ENCODE data around the gene HAUS7.

Gene HAUS7

DNA sequence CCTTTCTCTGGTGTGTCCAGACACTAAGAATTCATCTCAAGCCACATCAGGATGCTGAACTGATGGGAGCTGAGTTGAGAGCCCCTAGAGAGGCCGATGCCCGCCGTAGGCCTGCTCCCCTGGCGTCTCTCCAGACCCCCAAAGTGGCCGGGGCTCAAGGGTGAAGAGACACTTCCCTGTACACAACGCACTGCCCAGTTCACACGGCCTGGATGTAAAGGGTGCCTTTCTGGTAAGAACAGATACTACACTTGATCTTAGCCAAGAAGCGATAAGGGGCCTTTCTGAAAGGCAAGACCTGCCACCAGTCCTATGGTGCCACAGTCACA is 19.5 kb downstream of the HAUS7 start:
- DNase-seq = no peak

- no peak for DNase-seq
Measured at GRCh38 chrX:153450114-153450948, 20.0 kb downstream of the HAUS7 start.

DNA sequence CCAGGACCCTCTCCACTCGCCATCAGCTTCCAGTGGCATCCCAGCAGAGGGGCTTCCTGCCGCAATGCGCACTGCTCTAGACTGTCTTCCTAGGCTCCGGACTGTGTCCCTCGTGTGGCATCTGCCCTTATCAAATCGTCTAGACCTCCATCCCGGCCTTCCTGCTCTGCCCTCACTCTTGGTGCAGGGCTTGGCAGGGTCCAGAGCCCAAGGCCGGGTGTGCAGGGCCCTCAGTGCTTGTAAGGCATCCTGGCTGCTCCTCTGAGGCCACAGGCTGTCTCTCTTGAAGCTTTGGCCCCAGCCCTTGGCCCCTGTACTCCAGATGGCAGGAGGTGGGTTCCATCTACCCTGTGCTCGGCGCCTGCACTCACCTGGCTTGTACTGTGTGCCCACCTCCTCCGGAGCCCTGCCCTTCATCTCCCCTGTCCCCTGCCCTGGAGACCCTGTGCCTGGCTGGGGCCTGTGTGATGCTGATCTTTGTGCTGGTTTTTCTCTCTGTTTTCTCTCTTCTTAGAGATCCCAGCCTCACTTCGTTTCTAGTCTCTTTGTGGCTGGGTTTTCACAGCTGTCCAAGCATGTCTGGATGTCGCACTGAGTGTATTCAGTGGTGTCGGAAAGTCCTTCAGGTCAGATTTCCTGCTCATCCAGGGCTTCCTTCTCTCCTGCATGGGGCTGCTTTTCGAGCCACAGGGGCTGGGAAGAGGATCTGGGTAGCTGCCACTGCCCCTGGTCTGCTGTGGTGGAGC is 20.8 kb downstream of the HAUS7 start:
- DNase-seq = no peak

- DNase-seq = no peak
Measured at GRCh38 chrX:153448556-153449367, 21.6 kb downstream of the HAUS7 start.

DNA sequence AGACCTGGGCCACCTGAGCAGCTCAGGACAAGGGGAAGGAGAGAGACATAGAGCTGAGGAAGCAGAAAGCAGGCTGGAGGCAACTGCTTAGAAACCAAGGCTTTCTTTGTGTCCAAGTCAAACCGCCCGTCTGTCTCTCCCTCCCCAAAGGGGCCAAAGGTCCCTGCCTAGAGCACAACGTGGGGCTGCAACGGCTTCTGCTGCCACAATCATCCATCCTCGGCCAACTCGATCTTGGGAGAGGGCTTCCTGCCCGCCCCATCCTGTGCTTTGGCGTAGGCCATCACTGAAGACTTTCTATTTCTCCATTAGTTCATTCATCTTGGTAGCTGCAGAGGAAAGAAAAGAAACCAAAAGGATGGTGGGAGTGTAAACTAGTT is 22.8 kb downstream of the HAUS7 start:
- DNase-seq = no peak

DNA sequence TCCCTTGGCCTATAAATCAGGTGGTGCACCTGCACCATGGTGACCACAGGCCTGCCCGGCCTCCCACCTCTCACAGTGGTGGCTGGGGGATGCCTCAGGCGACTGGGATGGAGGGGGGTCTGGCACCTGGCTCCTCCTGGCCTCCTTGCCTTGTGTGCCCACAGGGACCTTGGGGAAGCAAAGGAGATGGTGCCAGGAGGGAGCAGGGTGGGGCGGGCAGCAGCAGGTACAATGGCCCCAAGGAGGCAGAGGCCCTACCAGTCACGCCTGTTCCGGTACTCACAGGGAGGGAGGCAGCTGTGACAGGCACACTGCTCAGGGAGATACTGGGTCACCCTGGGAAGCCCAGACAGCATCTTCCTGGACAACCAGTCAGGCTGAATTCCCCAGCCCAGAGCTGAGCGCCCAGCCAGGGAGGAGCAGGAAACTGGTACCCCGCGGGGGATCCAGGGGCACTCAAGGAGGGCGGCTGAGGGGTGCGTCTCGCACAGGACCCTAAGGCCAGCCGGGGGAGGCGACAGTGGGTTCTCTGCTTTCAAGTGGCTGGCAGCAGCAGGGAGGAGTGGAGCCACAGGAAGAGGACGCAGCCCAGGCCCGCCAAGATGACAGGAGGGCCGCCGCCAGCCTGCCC is 23.3 kb downstream of the HAUS7 start:
- DNase-seq = no peak

- no peak for DNase-seq
Measured at GRCh38 chrX:153446636-153446936, 23.8 kb downstream of the HAUS7 start.

GRCh38 chrX:153445856-153446635 is 24.3 kb downstream of the HAUS7 start, which contains the start of gene TREX2:
TREX2 (minus strand) TSS chrX:153446056; CDS start chrX:153445430, 626 bp downstream.
- DNase-seq = no peak

GRCh38 chrX:153445106-153445855 is 25.1 kb downstream of the HAUS7 start:
- no peak for DNase-seq

DNA sequence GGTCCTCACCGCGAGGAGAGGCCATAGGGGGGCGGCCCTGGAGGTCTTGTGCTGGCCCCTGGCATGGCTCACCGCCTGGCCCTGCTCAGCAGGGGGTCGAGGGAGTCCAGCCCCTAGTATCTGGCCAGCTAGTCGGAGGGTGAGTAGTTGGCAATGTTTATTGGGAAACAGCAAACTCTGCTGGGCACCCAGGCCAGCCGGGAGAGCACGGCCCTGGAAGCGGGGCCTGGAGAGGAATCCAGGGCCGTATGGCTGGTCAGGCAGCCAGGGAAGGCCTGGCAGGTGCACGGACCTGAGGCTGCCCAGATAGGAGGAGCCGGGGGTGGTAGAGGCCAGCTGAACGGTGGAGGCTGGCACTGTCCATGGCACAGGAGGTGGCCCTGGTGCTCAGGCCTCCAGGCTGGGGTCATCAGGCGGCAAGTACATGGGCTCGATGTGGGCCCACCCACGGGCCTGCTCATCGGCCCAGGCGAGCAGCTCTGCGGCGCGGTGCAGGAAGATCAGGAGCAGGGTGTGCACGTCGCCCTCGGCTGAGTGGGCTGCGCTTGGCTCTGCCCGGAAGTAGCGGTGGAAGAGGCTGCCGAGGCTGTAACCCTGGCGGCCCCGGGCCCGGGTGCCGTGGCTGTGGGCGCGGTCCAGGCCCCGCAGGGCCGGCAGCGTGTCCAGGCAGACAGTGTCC is 25.9 kb downstream of the HAUS7 start:
- no peak for DNase-seq

DNA sequence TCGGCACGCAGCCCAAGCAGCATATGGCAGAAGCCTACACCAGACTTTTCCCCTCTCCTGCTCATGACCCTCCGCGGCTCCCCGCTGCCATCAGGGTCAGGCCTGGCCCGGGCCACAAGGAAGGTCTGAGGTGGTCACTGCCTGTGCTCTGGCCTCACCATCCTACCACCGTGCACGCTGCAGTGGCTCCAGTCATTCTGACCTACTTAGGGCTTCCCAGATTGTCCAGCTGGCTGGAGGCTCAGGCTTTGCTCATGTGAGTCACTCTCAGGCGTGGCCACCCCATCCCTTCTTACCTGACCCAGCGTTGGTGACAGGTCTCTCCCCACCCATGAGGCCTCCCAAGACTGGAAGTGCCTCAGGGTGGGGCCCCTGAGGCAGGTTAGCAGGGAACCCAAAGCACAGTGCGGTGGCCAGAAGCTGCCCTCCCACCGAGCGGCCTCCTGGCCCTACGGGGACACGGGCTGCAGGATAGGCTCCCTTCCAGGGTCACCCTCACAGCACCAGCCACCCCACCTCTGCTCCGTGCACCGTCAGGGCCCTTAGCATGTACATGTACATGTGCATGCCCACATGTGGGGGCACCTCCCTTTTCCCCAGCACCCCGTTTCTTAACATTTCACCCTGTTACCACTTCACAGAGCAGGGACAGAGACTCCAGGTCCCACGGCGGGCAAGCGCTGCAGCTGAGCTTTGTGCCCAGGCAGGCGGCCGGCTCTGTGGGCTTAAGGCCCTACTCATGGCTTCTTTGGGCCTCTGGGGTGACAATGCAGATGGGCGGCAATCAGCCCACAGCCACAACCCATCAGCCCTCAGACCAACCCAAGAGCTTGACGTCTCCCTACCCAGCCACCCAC is 26.7 kb downstream of the HAUS7 start:
- no peak for DNase-seq

DNA sequence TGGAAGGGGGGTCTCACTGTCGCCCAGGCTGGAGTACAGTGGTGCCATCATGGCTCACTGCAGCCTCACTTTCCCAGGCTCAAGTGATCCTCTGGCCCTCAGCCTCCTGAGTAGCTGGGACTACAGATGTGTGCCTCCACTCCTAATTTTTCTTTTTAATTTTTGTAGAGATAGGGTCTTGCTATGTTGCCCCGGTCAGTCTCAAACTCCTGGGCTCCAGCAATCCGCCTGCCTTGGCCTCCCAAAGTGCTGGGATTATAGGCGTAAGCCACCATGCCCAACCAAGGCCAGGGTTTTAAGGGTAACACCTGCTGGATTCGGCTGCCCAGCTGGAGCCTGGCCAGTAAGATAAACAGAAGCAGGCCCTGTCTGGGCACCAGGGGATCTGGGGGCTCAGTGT is 27.9 kb downstream of the HAUS7 start:
- no peak for DNase-seq

- no peak for DNase-seq
Measured at GRCh38 chrX:153441981-153442380, 28.4 kb downstream of the HAUS7 start.

DNA sequence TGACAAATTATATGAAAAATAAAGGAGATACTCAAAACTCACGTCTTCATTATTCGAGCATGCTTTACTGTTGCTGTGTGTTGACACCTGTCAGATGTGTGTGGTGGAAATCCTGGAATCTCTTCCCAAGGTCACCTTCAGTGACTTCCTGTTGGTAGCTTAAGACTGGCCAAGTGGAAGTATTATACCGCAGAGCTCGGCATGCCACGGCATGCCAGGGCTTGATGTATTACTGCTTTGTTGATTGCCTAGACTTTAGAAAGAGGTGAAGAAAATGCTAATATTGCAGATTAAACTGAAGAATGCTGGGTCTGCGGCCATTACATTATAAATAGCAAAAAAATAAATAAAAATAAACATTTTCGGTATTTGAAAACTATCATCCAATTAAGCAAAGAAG is 29.1 kb downstream of the HAUS7 start:
- DNase-seq = no peak

GRCh38 chrX:153440556-153441135 is 29.7 kb downstream of the HAUS7 start:
- DNase-seq = no peak

DNA sequence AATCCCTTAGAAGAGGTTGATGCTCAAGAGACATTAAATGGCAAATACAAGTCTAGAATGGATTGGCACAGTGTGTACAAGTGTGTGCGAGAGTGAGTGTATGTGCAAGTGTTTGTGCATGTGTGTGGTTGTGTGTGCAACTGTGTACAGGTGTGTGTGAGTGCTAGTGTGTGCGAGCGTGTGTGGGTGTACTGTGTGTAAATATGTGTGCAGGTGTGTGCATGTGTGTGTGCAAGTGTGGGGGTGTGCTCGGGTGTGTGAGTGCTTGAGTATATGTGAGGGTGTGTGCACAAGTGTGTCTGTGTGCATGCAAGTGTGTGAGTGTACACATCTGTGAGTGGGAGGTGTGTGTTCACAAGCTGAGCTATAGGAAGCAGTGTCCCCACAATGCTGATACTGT is 30.4 kb downstream of the HAUS7 start:
- no peak for DNase-seq

DNA sequence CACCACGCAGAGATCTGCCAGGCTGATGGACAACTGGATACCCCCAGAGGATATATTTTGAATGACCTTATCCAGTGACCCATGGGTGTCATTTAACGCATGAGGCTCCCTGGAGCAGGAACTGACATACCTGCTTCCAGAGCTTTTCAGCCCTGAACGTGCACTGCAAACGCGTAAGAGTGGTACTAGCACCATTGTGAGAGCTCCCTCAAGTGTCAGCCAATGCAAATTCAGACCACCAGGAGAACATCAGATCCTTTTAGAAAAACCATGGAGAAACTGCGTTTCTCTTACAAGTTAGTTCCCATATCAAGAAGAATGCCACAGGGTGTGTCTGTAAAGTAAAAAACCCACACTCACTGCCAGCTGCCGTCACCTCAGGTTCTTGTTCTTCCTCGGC is 31.8 kb downstream of the HAUS7 start:
- DNase-seq = no peak

GRCh38 chrX:153435845-153436244 is 34.5 kb downstream of the HAUS7 start:
- no peak for DNase-seq

GRCh38 chrX:153434801-153435200 is 35.6 kb downstream of the HAUS7 start:
- no peak for DNase-seq
